Left hindlimb (tissue), 1 donor: ENCODE data around the gene PGAP3.
A peak's percentile ranks its signal among the peaks of the same experiment; 100 is the strongest.

Source experiments
- DNase-seq: peaks from one replicate; pipeline ENCODE4 v3.0.0-alpha.2; 2018

Gene PGAP3

GRCh38 chr17:39694593-39694992, 6.7 kb upstream of the PGAP3 start:
- no peak for DNase-seq

GRCh38 chr17:39688945-39689344, 1.1 kb upstream of the PGAP3 start:
- peak; percentile 4 for DNase-seq

GRCh38 chr17:39688475-39688835, 598 bp upstream of the PGAP3 start:
- peak; percentile 9 for DNase-seq

- peak; percentile 20 for DNase-seq
Measured at GRCh38 chr17:39687101-39687545, 734 bp downstream of the PGAP3 start.

- peak; percentile 13 for DNase-seq
Measured at GRCh38 chr17:39684369-39685192, 3.3 kb downstream of the PGAP3 start.

- DNase-seq, result no peak
Measured at GRCh38 chr17:39683295-39683939, 4.4 kb downstream of the PGAP3 start.

- peak; percentile 12 for DNase-seq
Measured at GRCh38 chr17:39679521-39680192, 8.2 kb downstream of the PGAP3 start.

GRCh38 chr17:39678340-39679116, 9.3 kb downstream of the PGAP3 start:
- peak; percentile 9 for DNase-seq

- peak; percentile 59 for DNase-seq
Measured at GRCh38 chr17:39677542-39678339, 10.1 kb downstream of the PGAP3 start.

- peak; percentile 9 for DNase-seq
Measured at GRCh38 chr17:39677072-39677471, 10.8 kb downstream of the PGAP3 start.

- peak; percentile 43 for DNase-seq
Measured at GRCh38 chr17:39676198-39676819, 11.5 kb downstream of the PGAP3 start.

- DNase-seq, result peak; percentile 15
Measured at GRCh38 chr17:39675390-39676082, 12.3 kb downstream of the PGAP3 start.

- DNase-seq, result peak; percentile 35
Measured at GRCh38 chr17:39674702-39675389, 13.0 kb downstream of the PGAP3 start.

GRCh38 chr17:39674179-39674578, 13.7 kb downstream of the PGAP3 start:
- DNase-seq, result peak; percentile 20

GRCh38 chr17:39673335-39674081, 14.3 kb downstream of the PGAP3 start:
- peak; percentile 16 for DNase-seq

GRCh38 chr17:39672522-39673334, 15.1 kb downstream of the PGAP3 start:
- peak; percentile 20 for DNase-seq

GRCh38 chr17:39671651-39672521, 16.0 kb downstream of the PGAP3 start:
- peak; percentile 44 for DNase-seq

- peak; percentile 12 for DNase-seq
Measured at GRCh38 chr17:39670746-39671145, 17.1 kb downstream of the PGAP3 start.
